Measurements from ENCODE around the gene FOCAD.

DNA sequence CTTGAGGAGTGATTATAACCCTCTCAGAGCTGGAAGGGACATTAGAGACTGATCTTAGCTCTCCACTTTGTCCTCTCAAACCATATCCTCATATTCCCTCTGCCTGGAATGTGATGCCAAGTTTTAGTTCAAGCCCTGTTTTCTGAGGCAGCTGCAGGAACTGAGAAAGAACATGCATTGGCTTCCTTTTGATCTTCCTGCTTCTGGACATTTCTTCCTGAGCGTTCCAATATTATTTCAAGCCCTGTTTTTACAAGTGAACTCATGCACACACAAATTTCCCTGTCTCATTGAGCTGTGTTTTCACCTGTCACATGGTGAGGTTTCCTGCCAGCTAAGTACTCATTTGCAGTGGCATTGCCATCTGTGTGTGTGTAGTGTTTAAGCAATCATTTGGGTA lies 17.0 kb downstream of the FOCAD start:
- TF ChIP-seq, protein P1, sequence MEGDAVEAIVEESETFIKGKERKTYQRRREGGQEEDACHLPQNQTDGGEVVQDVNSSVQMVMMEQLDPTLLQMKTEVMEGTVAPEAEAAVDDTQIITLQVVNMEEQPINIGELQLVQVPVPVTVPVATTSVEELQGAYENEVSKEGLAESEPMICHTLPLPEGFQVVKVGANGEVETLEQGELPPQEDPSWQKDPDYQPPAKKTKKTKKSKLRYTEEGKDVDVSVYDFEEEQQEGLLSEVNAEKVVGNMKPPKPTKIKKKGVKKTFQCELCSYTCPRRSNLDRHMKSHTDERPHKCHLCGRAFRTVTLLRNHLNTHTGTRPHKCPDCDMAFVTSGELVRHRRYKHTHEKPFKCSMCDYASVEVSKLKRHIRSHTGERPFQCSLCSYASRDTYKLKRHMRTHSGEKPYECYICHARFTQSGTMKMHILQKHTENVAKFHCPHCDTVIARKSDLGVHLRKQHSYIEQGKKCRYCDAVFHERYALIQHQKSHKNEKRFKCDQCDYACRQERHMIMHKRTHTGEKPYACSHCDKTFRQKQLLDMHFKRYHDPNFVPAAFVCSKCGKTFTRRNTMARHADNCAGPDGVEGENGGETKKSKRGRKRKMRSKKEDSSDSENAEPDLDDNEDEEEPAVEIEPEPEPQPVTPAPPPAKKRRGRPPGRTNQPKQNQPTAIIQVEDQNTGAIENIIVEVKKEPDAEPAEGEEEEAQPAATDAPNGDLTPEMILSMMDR (IDR thresholded peaks at IDR 0.05), result no peak
- TF ChIP-seq POLR2A (IDR thresholded peaks at IDR 0.05), result peak in 1 of 2 donors; percentile 14
